ENCODE measurements around the gene ADAMTS18.

- TF ChIP-seq CTCF (IDR thresholded peaks at IDR 0.05), result no peak
- no peak for TF ChIP-seq POLR2A (IDR thresholded peaks at IDR 0.05)
Measured at GRCh38 chr16:77385481-77385880, 49.4 kb downstream of the ADAMTS18 start.

All from body of pancreas (tissue), 4 donors.